Heart right ventricle (tissue), 16 donors: Measurements from ENCODE around the gene PLB1. TPM values are rescaled to one million over a fixed set of nuclear protein-coding genes. Genes with fewer than 3 reads are reported as not detected.

ENCODE experiments used
- ATAC-seq, 8 donors: fragments of 200-7000 bp; cut with Tn5 transposase; one replicate each; pipeline ENCODE4 v1.9.1; 2020; ENCODE audit warnings: mild to moderate bottlenecking in 8 of 8, moderate library complexity in 8 of 8, moderate number of reproducible peaks in 1 of 8
- DNase-seq, 2 donors: peaks; one replicate each; pipeline ENCODE4 v3.0.0-alpha.2; 2020
- H3K27ac ChIP-seq, 10 donors: fragments of 200-600 bp; sonication (generic) in 2 of 10; one replicate each; pipeline versions ENCODE4 v1.5.0 to v1.8.0; 2020 to 2022; ENCODE audit warnings: mild to moderate bottlenecking in 3 of 10
- H3K27me3 ChIP-seq, 7 donors: fragments of 200-600 bp; one replicate each; pipeline ENCODE4 v1.8.0; 2021 to 2022; ENCODE audit warnings: mild to moderate bottlenecking in 2 of 7
- H3K36me3 ChIP-seq, 9 donors: fragments of 200-600 bp; sonication (generic) in 1 of 9; one replicate each; pipeline versions ENCODE4 v1.5.0 to v1.8.0; 2020 to 2022; ENCODE audit warnings: mild to moderate bottlenecking in 2 of 9
- H3K4me1 ChIP-seq, 9 donors: fragments of 200-600 bp; sonication (generic) in 1 of 9; one replicate each; pipeline versions ENCODE4 v1.5.0 to v1.8.0; 2020 to 2022; ENCODE audit warnings: mild to moderate bottlenecking in 4 of 9
- H3K4me3 ChIP-seq, 10 donors: fragments of 200-600 bp; sonication (generic) in 2 of 10; one replicate each; pipeline versions ENCODE4 v1.5.0 to v1.8.0; 2020 to 2022; ENCODE audit warnings: mild to moderate bottlenecking in 7 of 10, moderate library complexity in 2 of 10
- H3K9me3 ChIP-seq, 11 donors: fragments of 200-600 bp in 10 of 11; sonication (generic) in 2 of 11; one replicate each; pipeline versions ENCODE4 v1.5.0 to v1.8.0; 2013 to 2022; ENCODE audit warnings: mild to moderate bottlenecking in 2 of 11, control low read depth in 1 of 11, moderate library complexity in 1 of 11
- WGBS, 2 donors: extraction: QIAGEN DNeasy Blood & Tissue Kit; methylation state at CpG; one replicate each; pipeline ENCODE4 v1.1.7; 2013; ENCODE audit warnings: inconsistent platforms in 1 of 2; 5-methylcytosine and 5-hydroxymethylcytosine counted together
- intact Hi-C, 10 donors: fragments of 100-400 bp; cut with DNase I; formaldehyde crosslinking; loops; one replicate each; pipeline versions ENCODE4 v1.11.1 to v1.14.2; 2022
- polyA plus RNA-seq, 2 donors: library from polyadenylated mRNA; stranded (reverse); fragments of 200-250 nt; gene quantifications; one replicate each; pipeline ENCODE4 v1.2.3, GENCODE V29; 2013
- total RNA-seq, 10 donors: library from RNA; stranded (reverse); fragmentation: NEBNext Ultra II Directional in 3 of 10; extraction: Animal tissue kit (Norgen Biotek cat#: 25700) in 3 of 10; gene quantifications; one replicate each; pipeline versions ENCODE4 v1.2.1 to v1.2.4, GENCODE V29; 2021 to 2023
- TF ChIP-seq, protein P1 (sequence below), 9 donors: fragments of 200-600 bp; sonication (generic) in 2 of 9; IDR thresholded peaks; one replicate each; pipeline versions ENCODE4 v1.5.0 to v1.8.0; 2021 to 2022; ENCODE audit warnings: antibody characterized with exemption in 9 of 9, mild to moderate bottlenecking in 5 of 9, moderate library complexity in 1 of 9
- donor health status: Arrhythmogenic right ventricular cardiomyopathy.
- donor health status: ischemic (EF 13 %, LVEDD 7.1; RV severe dilation, severe dysfunction).
- donor health status: healthy with polysubstance abuse.
- donor health status: DM: no; HTN: yes; CAD: no.
- donor health status: DM: no; HTN: no; CAD: no.
- donor health status: ischemic (EF 25% LVEDD 6.9; RV normal size, moderate dysfunction).
- donor health status: ischemic (EF 25% LVEDD 5.7; RV mildly dilated, moderate dysfunction).
- donor health status: healthy.
- donor health status: DM: yes; HTN: yes; CAD: no.
- donor health status: Ischemic cardiomyopathy.
- donor health status: ischemic (EF 35%, LVEDD 5.7; RV mildly dilated, moderate dysfunction).
- donor health status: nonischemic (EF 11% LVEDD 7.7; RV severe dilation, severe dysfunction).
- donor health status: DM: yes; HTN: yes; CAD: no.
- donor health status: PGD.
- donor health status: ischemic (EF 29% LVEDD 5.4; RV normal size, mild dysfunction).
- donor health status: nonischemic (EF 23%, LVEDD 6.1; RV moderate dilation, normal function).

PLB1 gene
- total and polyA plus RNA-seq, 12 donors: 0.34 to 6.1 (median 1.4) TPM

DNA sequence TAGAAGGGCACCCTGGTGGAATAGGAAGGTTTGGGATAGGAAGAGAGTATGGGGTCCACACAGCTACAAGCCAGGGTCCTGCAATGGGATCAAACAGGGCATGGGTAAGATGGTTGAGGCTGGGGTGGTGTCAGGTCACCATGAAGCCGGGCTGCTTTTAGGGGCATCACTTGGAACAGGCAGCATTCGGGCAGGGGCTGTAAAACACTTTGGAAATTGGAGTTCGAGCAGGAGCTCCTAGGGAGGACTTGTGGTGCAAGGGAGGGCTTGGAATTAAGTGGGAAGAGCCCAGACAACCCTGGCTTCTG is 47.1 kb upstream of the PLB1 start:
- H3K36me3 ChIP-seq: no peaks in the 10 kb centered on the region
- TF ChIP-seq, protein P1, sequence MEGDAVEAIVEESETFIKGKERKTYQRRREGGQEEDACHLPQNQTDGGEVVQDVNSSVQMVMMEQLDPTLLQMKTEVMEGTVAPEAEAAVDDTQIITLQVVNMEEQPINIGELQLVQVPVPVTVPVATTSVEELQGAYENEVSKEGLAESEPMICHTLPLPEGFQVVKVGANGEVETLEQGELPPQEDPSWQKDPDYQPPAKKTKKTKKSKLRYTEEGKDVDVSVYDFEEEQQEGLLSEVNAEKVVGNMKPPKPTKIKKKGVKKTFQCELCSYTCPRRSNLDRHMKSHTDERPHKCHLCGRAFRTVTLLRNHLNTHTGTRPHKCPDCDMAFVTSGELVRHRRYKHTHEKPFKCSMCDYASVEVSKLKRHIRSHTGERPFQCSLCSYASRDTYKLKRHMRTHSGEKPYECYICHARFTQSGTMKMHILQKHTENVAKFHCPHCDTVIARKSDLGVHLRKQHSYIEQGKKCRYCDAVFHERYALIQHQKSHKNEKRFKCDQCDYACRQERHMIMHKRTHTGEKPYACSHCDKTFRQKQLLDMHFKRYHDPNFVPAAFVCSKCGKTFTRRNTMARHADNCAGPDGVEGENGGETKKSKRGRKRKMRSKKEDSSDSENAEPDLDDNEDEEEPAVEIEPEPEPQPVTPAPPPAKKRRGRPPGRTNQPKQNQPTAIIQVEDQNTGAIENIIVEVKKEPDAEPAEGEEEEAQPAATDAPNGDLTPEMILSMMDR (IDR thresholded peaks at IDR 0.05): no peak
- H3K4me3 ChIP-seq: no peak overlapping the region
- peak overlapping the region in 2 of 10 donors; percentile 46 to 94 for H3K27ac ChIP-seq
- WGBS, 2 donors: 94 to 95% methylated on average over 3 of the region's 3 CpGs
- DNase-seq (no peak), ATAC-seq (no peak)
- H3K9me3 ChIP-seq: no peaks in the 10 kb centered on the region
- H3K27me3 ChIP-seq: no peaks in the 10 kb centered on the region
- intact Hi-C loops: loop anchor here in 2 of 10 donors (5.0 kb wide), 2 partner anchors 696 to 766 kb away; no protein-coding TSS in a partner anchor
- H3K4me1 ChIP-seq: peaks cover 0 to 57% (median 0%) of the 10 kb centered on the region in 9 donors

DNA sequence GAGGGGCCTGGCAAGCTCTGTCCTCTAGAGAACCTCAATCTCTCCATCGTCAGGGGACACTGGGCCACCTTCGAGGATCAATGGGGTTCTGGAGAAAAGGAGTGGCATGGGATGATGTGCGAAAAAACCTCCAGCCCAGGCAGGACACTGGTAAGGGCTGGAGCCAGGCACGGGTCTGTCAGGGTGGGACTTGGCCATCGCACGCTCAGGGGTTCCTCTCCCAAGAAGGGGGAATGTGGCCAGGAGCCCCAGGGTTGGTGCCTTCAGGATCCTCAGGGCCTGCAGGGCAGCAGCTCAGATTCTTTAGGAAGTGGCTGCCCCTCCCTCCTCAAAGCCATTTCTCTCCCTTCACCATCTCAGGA is 46.8 kb upstream of the PLB1 start:
- intact Hi-C loops: loop anchor here in 2 of 10 donors (5.0 kb wide), 2 partner anchors 697 to 767 kb away; no protein-coding TSS in a partner anchor
- Histone ChIP-seq H3K27ac (peak overlapping the region in 1 of 10 donors; percentile 94), H3K36me3 (no peaks in the 10 kb centered on the region), H3K4me3 (no peak overlapping the region), H3K9me3 (no peaks in the 10 kb centered on the region), H3K27me3 (no peaks in the 10 kb centered on the region), H3K4me1 (peaks cover 0 to 57% (median 0%) of the 10 kb centered on the region in 9 donors)
- TF ChIP-seq, protein P1 (IDR thresholded peaks at IDR 0.05): no peak
- DNase-seq (no peak), ATAC-seq (no peak)
- 89 to 90% methylated on average over 6 of the region's 6 CpGs for WGBS, 2 donors

- TF ChIP-seq, protein P1 (IDR thresholded peaks at IDR 0.05): no peak
- peaks cover 0 to 57% (median 0%) of the 10 kb centered on the region in 9 donors for H3K4me1 ChIP-seq
- no peaks in the 10 kb centered on the region for H3K9me3 ChIP-seq
- H3K4me3 ChIP-seq: no peak overlapping the region
- no peaks in the 10 kb centered on the region for H3K27me3 ChIP-seq
- H3K36me3 ChIP-seq: no peaks in the 10 kb centered on the region
- peak overlapping the region in 1 of 10 donors; percentile 94 for H3K27ac ChIP-seq
- intact Hi-C loops: loop anchor here in 8 of 10 donors (2.0 to 10.0 kb wide), 7 partner anchors 693 to 767 kb away; no protein-coding TSS in a partner anchor
- no peak for DNase-seq
- ATAC-seq: peak in 2 of 8 donors; percentile 8 to 12
- WGBS, 2 donors: 42 to 55% methylated on average over 17 of the region's 17 CpGs
These were observed 46.1 kb upstream of the PLB1 start for GRCh38 chr2:28449488-28450395.

DNA sequence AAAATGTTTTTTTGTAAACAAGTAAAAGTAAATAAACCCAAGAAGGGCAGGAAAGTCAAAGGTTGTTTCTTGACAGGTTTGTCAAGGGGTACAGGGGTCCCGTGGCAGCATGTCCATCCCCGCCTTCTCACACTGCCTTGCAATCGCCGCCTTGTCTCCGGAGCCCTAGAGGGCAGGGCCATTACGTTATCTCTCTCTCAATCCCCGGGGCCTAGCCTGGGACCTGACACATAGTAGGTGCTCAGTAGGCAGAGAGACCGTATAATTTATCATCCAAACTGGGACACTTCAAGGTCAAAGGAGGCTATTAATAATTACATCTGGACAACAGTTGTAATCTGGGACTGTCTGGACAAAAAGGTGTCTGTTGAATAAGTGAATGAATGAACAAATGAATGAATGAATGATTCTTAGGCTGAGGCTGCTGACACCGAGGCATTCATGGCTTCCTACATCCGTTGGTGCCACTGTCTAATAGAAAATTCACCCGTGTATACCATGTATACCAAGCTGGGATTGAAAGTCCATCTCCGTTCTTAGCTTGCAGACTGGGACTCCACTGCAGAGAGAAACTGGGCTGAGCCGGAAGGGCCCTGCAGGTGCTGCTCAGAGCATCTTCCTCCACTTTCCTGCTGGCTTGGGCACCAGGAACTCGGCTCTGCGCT is 44.8 kb upstream of the PLB1 start:
- no peak for ATAC-seq
- Histone ChIP-seq H3K27me3 (no peaks in the 10 kb centered on the region), H3K9me3 (no peaks in the 10 kb centered on the region), H3K36me3 (no peaks in the 10 kb centered on the region), H3K27ac (peak overlapping the region in 1 of 10 donors; percentile 94), H3K4me1 (peaks cover 0 to 48% (median 0%) of the 10 kb centered on the region in 9 donors), H3K4me3 (no peak overlapping the region)
- no peak for DNase-seq
- intact Hi-C loops: loop anchor here in 8 of 10 donors (2.0 to 10.0 kb wide), 6 partner anchors 694 to 768 kb away; no protein-coding TSS in a partner anchor
- TF ChIP-seq, protein P1 (IDR thresholded peaks at IDR 0.05): no peak
- WGBS, 2 donors: 87 to 88% methylated on average over 15 of the region's 15 CpGs
